ENCODE results near the gene MUC21. TPM values are rescaled to one million over a fixed set of nuclear protein-coding genes. Genes with fewer than 3 reads are reported as not detected.

Gene MUC21
- polyA plus RNA-seq, 1 of the 3 experiments (the other 2 are of a cell fraction) = not detected

- WGBS (ENCODE audit: low lambda C conversion rate) = 72% methylated on average over 3 of the region's 4 CpGs
- Histone ChIP-seq H3K27ac (ENCODE audit: low read depth in 2 of 2, low read length in 1 of 2) (no peak overlapping the region), H3F3A (replicated peaks; ENCODE audit: insufficient read depth) (no peaks in the 10 kb centered on the region), H3K79me2 (ENCODE audit: insufficient read depth) (no peaks in the 10 kb centered on the region), H3K4me3 (ENCODE audit: low read depth in 2 of 2, low read length in 1 of 2) (no peak overlapping the region), H3K4me2 (no peak overlapping the region), H3K36me3 (replicated peaks in 1 of 2; ENCODE audit: control insufficient read depth in 1 of 2, insufficient read depth in 2 of 2, low read length in 1 of 2) (no peaks in the 10 kb centered on the region), H3K9me3 (no peaks in the 10 kb centered on the region), H3K9me2 (no peaks in the 10 kb centered on the region), H4K20me1 (ENCODE audit: insufficient read depth) (no peaks in the 10 kb centered on the region), H2AFZ (ENCODE audit: low read depth) (no peak overlapping the region), H3K27me3 (ENCODE audit: insufficient read depth) (no peaks in the 10 kb centered on the region), H3K9ac (no peak overlapping the region), H3K4me1 (ENCODE audit: control insufficient read depth in 1 of 2, insufficient read depth in 2 of 2, low read depth in 1 of 2, low read length in 1 of 2) (no peaks in the 10 kb centered on the region; a peak in 1 of 4 replicates)
- TF ChIP-seq ELF1 (IDR thresholded peaks at IDR 0.05) = no peak
- no peak for TF ChIP-seq RAD21 (IDR thresholded peaks at IDR 0.05; ENCODE audit: low read length)
- no peak for TF ChIP-seq SMC3 (IDR thresholded peaks at IDR 0.05; ENCODE audit: low read depth, low read length)
- TF ChIP-seq FOXM1 (IDR thresholded peaks at IDR 0.05; ENCODE audit: low read depth) = no peak
- TF ChIP-seq, protein P1, sequence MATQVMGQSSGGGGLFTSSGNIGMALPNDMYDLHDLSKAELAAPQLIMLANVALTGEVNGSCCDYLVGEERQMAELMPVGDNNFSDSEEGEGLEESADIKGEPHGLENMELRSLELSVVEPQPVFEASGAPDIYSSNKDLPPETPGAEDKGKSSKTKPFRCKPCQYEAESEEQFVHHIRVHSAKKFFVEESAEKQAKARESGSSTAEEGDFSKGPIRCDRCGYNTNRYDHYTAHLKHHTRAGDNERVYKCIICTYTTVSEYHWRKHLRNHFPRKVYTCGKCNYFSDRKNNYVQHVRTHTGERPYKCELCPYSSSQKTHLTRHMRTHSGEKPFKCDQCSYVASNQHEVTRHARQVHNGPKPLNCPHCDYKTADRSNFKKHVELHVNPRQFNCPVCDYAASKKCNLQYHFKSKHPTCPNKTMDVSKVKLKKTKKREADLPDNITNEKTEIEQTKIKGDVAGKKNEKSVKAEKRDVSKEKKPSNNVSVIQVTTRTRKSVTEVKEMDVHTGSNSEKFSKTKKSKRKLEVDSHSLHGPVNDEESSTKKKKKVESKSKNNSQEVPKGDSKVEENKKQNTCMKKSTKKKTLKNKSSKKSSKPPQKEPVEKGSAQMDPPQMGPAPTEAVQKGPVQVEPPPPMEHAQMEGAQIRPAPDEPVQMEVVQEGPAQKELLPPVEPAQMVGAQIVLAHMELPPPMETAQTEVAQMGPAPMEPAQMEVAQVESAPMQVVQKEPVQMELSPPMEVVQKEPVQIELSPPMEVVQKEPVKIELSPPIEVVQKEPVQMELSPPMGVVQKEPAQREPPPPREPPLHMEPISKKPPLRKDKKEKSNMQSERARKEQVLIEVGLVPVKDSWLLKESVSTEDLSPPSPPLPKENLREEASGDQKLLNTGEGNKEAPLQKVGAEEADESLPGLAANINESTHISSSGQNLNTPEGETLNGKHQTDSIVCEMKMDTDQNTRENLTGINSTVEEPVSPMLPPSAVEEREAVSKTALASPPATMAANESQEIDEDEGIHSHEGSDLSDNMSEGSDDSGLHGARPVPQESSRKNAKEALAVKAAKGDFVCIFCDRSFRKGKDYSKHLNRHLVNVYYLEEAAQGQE (IDR thresholded peaks at IDR 0.05; ENCODE audit: low read depth, low read length) = no peak
- no peak for TF ChIP-seq USF1 (IDR thresholded peaks at IDR 0.05; ENCODE audit: borderline replicate concordance, low read depth)
- TF ChIP-seq GABPA (IDR thresholded peaks at IDR 0.05; ENCODE audit: low read depth) = no peak
- TF ChIP-seq MXI1 (IDR thresholded peaks at IDR 0.05; ENCODE audit: low read depth, low read length) = no peak
- no peak for TF ChIP-seq EZH2phosphoT487 (IDR thresholded peaks at IDR 0.05; ENCODE audit: borderline replicate concordance, low read depth)
- TF ChIP-seq, protein P2, sequence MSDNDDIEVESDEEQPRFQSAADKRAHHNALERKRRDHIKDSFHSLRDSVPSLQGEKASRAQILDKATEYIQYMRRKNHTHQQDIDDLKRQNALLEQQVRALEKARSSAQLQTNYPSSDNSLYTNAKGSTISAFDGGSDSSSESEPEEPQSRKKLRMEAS (IDR thresholded peaks at IDR 0.05; ENCODE audit: low read depth) = no peak
- TF ChIP-seq SIN3A (IDR thresholded peaks at IDR 0.05; ENCODE audit: borderline replicate concordance, low read depth, low read length) = no peak
- no peak for TF ChIP-seq FOXJ3 (CRISPR knock-in tag; IDR thresholded peaks at IDR 0.05)
- no peak for TF ChIP-seq RXRA (IDR thresholded peaks at IDR 0.05; ENCODE audit: borderline replicate concordance, low read depth)
- TF ChIP-seq, protein P3, sequence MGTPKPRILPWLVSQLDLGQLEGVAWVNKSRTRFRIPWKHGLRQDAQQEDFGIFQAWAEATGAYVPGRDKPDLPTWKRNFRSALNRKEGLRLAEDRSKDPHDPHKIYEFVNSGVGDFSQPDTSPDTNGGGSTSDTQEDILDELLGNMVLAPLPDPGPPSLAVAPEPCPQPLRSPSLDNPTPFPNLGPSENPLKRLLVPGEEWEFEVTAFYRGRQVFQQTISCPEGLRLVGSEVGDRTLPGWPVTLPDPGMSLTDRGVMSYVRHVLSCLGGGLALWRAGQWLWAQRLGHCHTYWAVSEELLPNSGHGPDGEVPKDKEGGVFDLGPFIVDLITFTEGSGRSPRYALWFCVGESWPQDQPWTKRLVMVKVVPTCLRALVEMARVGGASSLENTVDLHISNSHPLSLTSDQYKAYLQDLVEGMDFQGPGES (IDR thresholded peaks at IDR 0.05; ENCODE audit: low read depth, low read length) = no peak
- no peak for TF ChIP-seq JUND (IDR thresholded peaks at IDR 0.05)
- no peak for TF ChIP-seq GATA2 (CRISPR knock-in tag; IDR thresholded peaks at IDR 0.05)
- TF ChIP-seq, protein P4, sequence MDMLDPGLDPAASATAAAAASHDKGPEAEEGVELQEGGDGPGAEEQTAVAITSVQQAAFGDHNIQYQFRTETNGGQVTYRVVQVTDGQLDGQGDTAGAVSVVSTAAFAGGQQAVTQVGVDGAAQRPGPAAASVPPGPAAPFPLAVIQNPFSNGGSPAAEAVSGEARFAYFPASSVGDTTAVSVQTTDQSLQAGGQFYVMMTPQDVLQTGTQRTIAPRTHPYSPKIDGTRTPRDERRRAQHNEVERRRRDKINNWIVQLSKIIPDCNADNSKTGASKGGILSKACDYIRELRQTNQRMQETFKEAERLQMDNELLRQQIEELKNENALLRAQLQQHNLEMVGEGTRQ (IDR thresholded peaks at IDR 0.05; ENCODE audit: borderline replicate concordance, low read depth, low read length) = no peak
- no peak for TF ChIP-seq FOSL2 (IDR thresholded peaks at IDR 0.05; ENCODE audit: borderline replicate concordance, low read depth)
- no peak for TF ChIP-seq MEF2A (IDR thresholded peaks at IDR 0.05; ENCODE audit: borderline replicate concordance, low read depth)
- TF ChIP-seq EP300 (IDR thresholded peaks at IDR 0.05; ENCODE audit: borderline replicate concordance in 1 of 2, low read depth in 1 of 2, low read length in 1 of 2) = no peak
- DNase-seq = no peak
- ChIA-PET CTCF (no interaction called here), POLR2A (no interaction called here)
Observed at GRCh38 chr6:30964075-30964474, 19.4 kb upstream of the MUC21 start.

Measured in SK-N-SH (cell line).